Right lobe of liver (tissue), 6 donors: ENCODE results near the gene NEK4. TPM values are rescaled to one million over a fixed set of nuclear protein-coding genes. Genes with fewer than 3 reads are reported as not detected.

Source experiments
- ATAC-seq, 4 donors: fragments of 200-7000 bp; cut with Tn5 transposase; one replicate each; pipeline ENCODE4 v1.9.1; 2020; ENCODE audit warnings: mild to moderate bottlenecking in 4 of 4, moderate library complexity in 4 of 4
- DNase-seq, 3 donors: peaks; one replicate each; pipeline ENCODE4 v3.0.0-alpha.2; 2020
- H3K27ac ChIP-seq, 3 donors: fragments of 200-600 bp; one replicate each; pipeline ENCODE4 v1.8.0; 2022
- H3K27me3 ChIP-seq, 2 donors: fragments of 200-600 bp; one replicate each; pipeline ENCODE4 v1.8.0; 2022
- H3K36me3 ChIP-seq, 4 donors: fragments of 200-600 bp; sonication (generic) in 1 of 4; one replicate each; pipeline versions ENCODE4 v1.5.1 to v1.8.0; 2017 to 2022; ENCODE audit warnings: control low read depth in 1 of 4
- H3K4me1 ChIP-seq, 4 donors: fragments of 200-600 bp; sonication (generic) in 1 of 4; one replicate each; pipeline versions ENCODE4 v1.5.1 to v1.8.0; 2017 to 2022; ENCODE audit warnings: control low read depth in 1 of 4
- H3K4me3 ChIP-seq, 3 donors: fragments of 200-600 bp; one replicate each; pipeline ENCODE4 v1.8.0; 2022
- H3K9me3 ChIP-seq, 4 donors: fragments of 200-600 bp; sonication (generic) in 1 of 4; one replicate each; pipeline versions ENCODE4 v1.5.1 to v1.8.0; 2017 to 2022; ENCODE audit warnings: control low read depth in 1 of 4
- POLR2A ChIP-seq: fragments of 450-650 bp; IDR thresholded peaks from one replicate; pipeline ENCODE4 v1.6.1; 2017; ENCODE audit warnings: antibody characterized with exemption, mild to moderate bottlenecking
- WGBS: methylation state at CpG from one replicate; pipeline ENCODE4 v1.1.6; 2018; ENCODE audit warnings: low coverage, low lambda C conversion rate; ENCODE audit not compliant: insufficient coverage; ENCODE audit errors: missing lambda C conversion rate; 5-methylcytosine and 5-hydroxymethylcytosine counted together
- intact Hi-C, 2 donors: fragments of 100-400 bp; cut with DNase I; formaldehyde crosslinking; loops; one replicate each; pipeline versions ENCODE4 v1.11.2 to v1.14.1; 2022
- total RNA-seq, 6 experiments: library from RNA; depleted of rRNA in 2 of 6; stranded (reverse); fragments of >200 nt in 2 of 6; fragmentation: NEBNext Ultra II Directional in 3 of 6; extraction: Animal tissue kit (Norgen Biotek cat#: 25700) in 3 of 6; gene quantifications; one replicate each; pipeline versions ENCODE4 v1.1.0 to v1.2.4, GENCODE V29; 2016 to 2023
- TF ChIP-seq, protein P1 (sequence below), 4 donors: fragments of 200-600 bp in 3 of 4; fragments of 450-650 bp in 1 of 4; IDR thresholded peaks; one replicate each; pipeline versions ENCODE4 v1.5.1 to v1.8.0; 2016 to 2022; ENCODE audit warnings: antibody characterized with exemption in 4 of 4, mild to moderate bottlenecking in 2 of 4
- donor health status: DM: no; HTN: yes; CAD: no.
- donor health status: DM: no; HTN: no; CAD: no.
- donor health status: DM: no; HTN: no; CAD: no.
- donor health status: DM: no; HTN: yes; CAD: no.
- donor health status: DM: no; HTN: yes; CAD: no.

Gene NEK4
- total RNA-seq, 6 experiments from 2014 or later = 7.3 to 18.9 (median 14.8) TPM

DNA sequence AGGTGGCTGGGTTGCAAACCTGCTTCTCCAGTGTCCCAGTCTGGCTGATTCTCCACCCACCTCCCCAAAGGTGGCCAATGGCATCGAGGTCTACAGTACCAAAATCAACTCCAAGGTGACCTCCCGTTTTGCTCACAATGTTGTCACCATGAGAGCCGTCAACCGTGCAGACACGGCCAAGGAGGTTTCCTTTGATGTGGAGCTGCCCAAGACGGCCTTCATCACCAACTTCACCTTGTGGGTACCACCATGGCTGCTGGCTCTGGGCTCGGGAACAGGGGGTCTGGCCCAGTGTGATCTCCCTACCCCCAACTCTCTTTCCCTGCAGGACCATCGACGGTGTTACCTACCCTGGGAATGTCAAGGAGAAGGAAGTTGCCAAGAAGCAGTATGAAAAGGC lies 25.7 kb upstream of the NEK4 start:
- Histone ChIP-seq H3K4me3 (peak overlapping the region in 1 of 3 donors; percentile 70), H3K9me3 (no peaks in the 10 kb centered on the region), H3K27ac (peak overlapping the region in 1 of 3 donors; percentile 90), H3K36me3 (peaks cover 0 to 56% (median 29%) of the 10 kb centered on the region in 4 donors), H3K27me3 (no peaks in the 10 kb centered on the region), H3K4me1 (peaks cover 2 to 77% (median 36%) of the 10 kb centered on the region in 4 donors)
- TF ChIP-seq, protein P1, sequence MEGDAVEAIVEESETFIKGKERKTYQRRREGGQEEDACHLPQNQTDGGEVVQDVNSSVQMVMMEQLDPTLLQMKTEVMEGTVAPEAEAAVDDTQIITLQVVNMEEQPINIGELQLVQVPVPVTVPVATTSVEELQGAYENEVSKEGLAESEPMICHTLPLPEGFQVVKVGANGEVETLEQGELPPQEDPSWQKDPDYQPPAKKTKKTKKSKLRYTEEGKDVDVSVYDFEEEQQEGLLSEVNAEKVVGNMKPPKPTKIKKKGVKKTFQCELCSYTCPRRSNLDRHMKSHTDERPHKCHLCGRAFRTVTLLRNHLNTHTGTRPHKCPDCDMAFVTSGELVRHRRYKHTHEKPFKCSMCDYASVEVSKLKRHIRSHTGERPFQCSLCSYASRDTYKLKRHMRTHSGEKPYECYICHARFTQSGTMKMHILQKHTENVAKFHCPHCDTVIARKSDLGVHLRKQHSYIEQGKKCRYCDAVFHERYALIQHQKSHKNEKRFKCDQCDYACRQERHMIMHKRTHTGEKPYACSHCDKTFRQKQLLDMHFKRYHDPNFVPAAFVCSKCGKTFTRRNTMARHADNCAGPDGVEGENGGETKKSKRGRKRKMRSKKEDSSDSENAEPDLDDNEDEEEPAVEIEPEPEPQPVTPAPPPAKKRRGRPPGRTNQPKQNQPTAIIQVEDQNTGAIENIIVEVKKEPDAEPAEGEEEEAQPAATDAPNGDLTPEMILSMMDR (IDR thresholded peaks at IDR 0.05) = no peak
- no peak for TF ChIP-seq POLR2A
- intact Hi-C loops = no loop called here
- DNase-seq = no peak
- no CpG with 5 or more reads among the region's 9 CpGs for WGBS
- no peak for ATAC-seq

DNA sequence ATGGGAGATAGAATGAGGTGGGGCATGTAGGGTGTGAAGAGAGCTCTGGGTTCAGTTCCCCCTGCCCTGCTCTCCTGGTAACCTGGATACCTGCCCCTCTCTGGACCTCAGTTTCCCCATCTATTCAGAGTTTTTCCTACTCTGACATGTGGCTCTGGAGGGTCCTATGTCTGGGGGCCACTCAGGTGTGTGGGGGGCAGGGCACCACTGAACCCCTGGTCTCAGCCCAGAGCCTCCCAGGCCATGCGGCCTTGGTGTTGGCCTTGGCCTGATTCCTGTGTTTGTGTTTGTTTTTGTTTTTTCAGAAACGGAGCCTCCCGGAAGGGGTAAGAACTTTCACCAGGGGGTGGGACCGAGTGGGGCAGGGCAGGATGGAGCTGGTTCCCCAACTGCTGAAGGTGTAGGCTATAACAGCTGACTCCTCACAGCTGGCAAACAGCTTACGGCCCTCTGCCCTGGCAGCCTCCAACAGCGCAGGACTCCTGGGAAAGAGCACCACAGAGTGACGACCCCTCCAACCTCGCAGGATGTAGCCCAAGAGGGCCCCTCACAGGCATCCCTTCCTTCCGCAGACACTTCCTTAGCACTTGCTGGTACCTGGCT lies 24.7 kb upstream of the NEK4 start:
- ATAC-seq (peak; percentile 29 to 64 (median 58)), DNase-seq (peak; percentile 66 to 87 (median 85))
- peak overlapping the region; percentile 75 to 90 (median 89) for H3K27ac ChIP-seq
- peaks cover 0 to 56% (median 24%) of the 10 kb centered on the region in 4 donors for H3K36me3 ChIP-seq
- TF ChIP-seq, protein P1 (IDR thresholded peaks at IDR 0.05) = no peak
- TF ChIP-seq POLR2A = peak; percentile 54
- peak overlapping the region; percentile 48 to 75 (median 70) for H3K4me3 ChIP-seq
- intact Hi-C loops = no loop called here
- peaks cover 2 to 81% (median 40%) of the 10 kb centered on the region in 4 donors for H3K4me1 ChIP-seq
- 6% methylated on average over 3 of the region's 9 CpGs for WGBS
- no peaks in the 10 kb centered on the region for H3K9me3 ChIP-seq
- no peaks in the 10 kb centered on the region for H3K27me3 ChIP-seq

DNA sequence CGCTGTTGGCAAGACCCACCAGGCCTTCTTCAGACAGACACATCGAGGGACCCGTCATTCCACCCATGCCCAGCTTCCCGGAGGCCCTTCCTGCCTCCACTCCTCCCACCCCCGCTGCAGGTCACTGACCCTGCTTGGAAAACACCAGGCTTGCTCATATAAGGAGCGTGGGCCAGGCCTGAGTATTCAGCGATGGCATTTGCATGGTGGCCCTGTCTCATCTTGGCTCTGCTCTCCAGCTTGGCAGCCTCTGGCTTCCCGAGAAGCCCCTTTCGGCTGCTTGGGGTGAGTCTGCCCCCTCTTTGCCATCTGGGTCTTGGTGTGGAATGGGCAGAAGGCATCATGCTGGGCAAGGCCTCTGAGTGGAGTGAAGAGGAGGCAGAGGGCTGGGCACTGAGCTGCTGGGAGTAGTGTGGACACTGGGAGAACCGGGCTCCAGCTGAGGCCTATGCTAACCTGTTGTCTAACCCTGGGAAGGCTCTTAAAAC lies 23.9 kb upstream of the NEK4 start, which contains the start of gene ITIH3:
Gene ITIH3 (plus strand): TSS at position 185 of the 488 bp plus-strand sequence. CDS start 8 bp downstream, at position 193.
- peaks cover 0 to 56% (median 19%) of the 10 kb centered on the region in 4 donors for H3K36me3 ChIP-seq
- TF ChIP-seq, protein P1 (IDR thresholded peaks at IDR 0.05) = no peak
- peak; percentile 94 for TF ChIP-seq POLR2A
- intact Hi-C loops = no loop called here
- DNase-seq (peak; percentile 89 to 93 (median 90)), ATAC-seq (peak; percentile 65 to 80 (median 75))
- peak within 1 kb of the TSS; percentile 48 to 75 (median 70) for H3K4me3 ChIP-seq
- no peaks in the 10 kb centered on the region for H3K9me3 ChIP-seq
- peak within 1 kb of the TSS; percentile 75 to 90 (median 89) for H3K27ac ChIP-seq
- 44% methylated on average over 4 of the region's 10 CpGs for WGBS
- peaks cover 2 to 83% (median 40%) of the 10 kb centered on the region in 4 donors for H3K4me1 ChIP-seq
- no peaks in the 10 kb centered on the region for H3K27me3 ChIP-seq

DNA sequence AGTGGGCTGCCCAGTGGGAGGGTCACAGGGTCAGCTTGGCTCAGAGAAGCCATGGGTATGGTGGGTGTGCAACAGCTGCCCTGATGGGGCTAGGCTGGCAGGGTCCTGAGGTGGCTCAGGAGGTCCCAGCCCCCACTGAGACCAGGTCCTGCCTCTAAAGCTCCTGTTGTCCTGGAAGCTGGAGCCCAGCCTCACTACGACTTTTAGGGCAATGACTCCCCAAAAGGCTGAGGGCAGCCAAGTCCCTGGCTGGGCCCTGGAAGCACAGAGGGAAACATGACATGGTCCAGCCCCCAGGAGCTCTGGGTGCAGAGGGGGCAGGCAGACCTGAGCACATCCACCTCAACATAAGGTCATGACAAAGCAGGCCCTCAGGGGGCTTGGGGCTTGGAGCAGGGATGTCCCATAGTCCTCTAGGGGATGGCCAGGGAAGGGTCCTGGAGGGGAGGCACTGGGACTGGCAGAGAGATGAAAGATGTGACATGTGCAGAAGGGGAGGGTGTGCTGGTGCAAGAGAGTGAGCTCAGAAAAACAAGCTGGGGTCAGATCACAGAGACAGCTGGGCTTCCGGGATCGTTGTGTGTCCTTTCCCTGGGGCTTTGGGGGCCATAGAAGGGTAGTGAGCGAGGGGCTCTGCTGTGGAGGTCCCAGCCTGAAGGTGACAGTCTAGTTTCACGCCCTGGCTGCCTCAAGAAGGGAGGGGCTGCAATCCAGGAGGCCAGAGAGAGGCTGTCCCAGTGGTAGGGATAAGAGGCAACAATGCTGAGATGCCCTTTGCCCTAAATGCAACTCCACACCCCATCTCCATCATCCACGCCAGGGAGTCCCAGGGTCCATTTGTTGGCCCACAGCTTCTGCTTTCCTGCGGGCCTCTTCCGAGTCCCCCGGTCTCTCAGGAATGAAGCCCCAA lies 23.2 kb upstream of the NEK4 start:
- intact Hi-C loops = no loop called here
- 40% methylated on average over 9 of the region's 9 CpGs for WGBS
- no peaks in the 10 kb centered on the region for H3K9me3 ChIP-seq
- TF ChIP-seq POLR2A = no peak
- TF ChIP-seq, protein P1 (IDR thresholded peaks at IDR 0.05) = no peak
- no peaks in the 10 kb centered on the region for H3K27me3 ChIP-seq
- H3K27ac ChIP-seq = peak overlapping the region; percentile 75 to 90 (median 89)
- peaks cover 2 to 81% (median 37%) of the 10 kb centered on the region in 4 donors for H3K4me1 ChIP-seq
- peaks cover 0 to 55% (median 16%) of the 10 kb centered on the region in 4 donors for H3K36me3 ChIP-seq
- ATAC-seq = peak; percentile 39 to 60 (median 57)
- peak overlapping the region; percentile 48 to 75 (median 70) for H3K4me3 ChIP-seq
- DNase-seq = no peak
